Hematopoietic multipotent progenitor cell (in vitro differentiated cells): ENCODE results near the gene NUP62. TPM values are rescaled to one million over a fixed set of nuclear protein-coding genes. Genes with fewer than 3 reads are reported as not detected.

Experiments used
- DNase-seq, 3 donors: peaks; one replicate each; pipeline ENCODE4 v3.0.0-alpha.2; 2011 to 2015; ENCODE audit warnings: low read depth in 2 of 3, low spot score in 2 of 3
- total RNA-seq: library from RNA; depleted of rRNA; stranded (reverse); fragments of >200 nt; gene quantifications from one replicate; pipeline ENCODE4 v1.2.3, GENCODE V29; 2012

The NUP62 gene
- total RNA-seq, 1 donor = 70.3 TPM

GRCh38 chr19:49884109-49884508 is 45.2 kb downstream of the NUP62 start:
- DNase-seq = no peak

- no peak for DNase-seq
Observed at GRCh38 chr19:49883094-49883493, 46.2 kb downstream of the NUP62 start.

- no peak for DNase-seq
Observed at GRCh38 chr19:49882643-49883042, 46.7 kb downstream of the NUP62 start.

- DNase-seq = no peak
Observed at GRCh38 chr19:49881672-49882394, 47.5 kb downstream of the NUP62 start.

- DNase-seq = no peak
Observed at GRCh38 chr19:49881186-49881585, 48.1 kb downstream of the NUP62 start.

GRCh38 chr19:49880162-49880869 is 49.0 kb downstream of the NUP62 start:
- DNase-seq = no peak

GRCh38 chr19:49879243-49879963 is 49.9 kb downstream of the NUP62 start:
- peak in 1 of 3 donors; percentile 41 for DNase-seq

GRCh38 chr19:49878744-49879070 is 50.6 kb downstream of the NUP62 start:
- no peak for DNase-seq

- DNase-seq = peak; percentile 94 to 99 (median 98)
Observed at GRCh38 chr19:49877879-49878743, 51.2 kb downstream of the NUP62 start.

GRCh38 chr19:49877020-49877878 is 52.1 kb downstream of the NUP62 start, which contains the start of the genes AKT1S1 and TBC1D17:
AKT1S1 (minus strand) TSS chr19:49877355; CDS start chr19:49873295, 4,060 bp downstream.
TBC1D17 (plus strand) TSS chr19:49877702; CDS start chr19:49877724, 22 bp downstream.
- DNase-seq = peak; percentile 99 to 100 (median 100)

GRCh38 chr19:49876422-49877019 is 52.8 kb downstream of the NUP62 start:
- DNase-seq = peak; percentile 97 to 99 (median 99)

- DNase-seq = peak in 2 of 3 donors; percentile 47 to 75
Observed at GRCh38 chr19:49875857-49876421, 53.4 kb downstream of the NUP62 start.

GRCh38 chr19:49875177-49875576 is 54.1 kb downstream of the NUP62 start:
- no peak for DNase-seq

- no peak for DNase-seq
Observed at GRCh38 chr19:49874503-49875157, 54.7 kb downstream of the NUP62 start.

- no peak for DNase-seq
Observed at GRCh38 chr19:49873834-49874233, 55.5 kb downstream of the NUP62 start.

- DNase-seq = no peak
Observed at GRCh38 chr19:49873129-49873521, 56.2 kb downstream of the NUP62 start.

- DNase-seq = no peak
Observed at GRCh38 chr19:49872245-49873128, 56.8 kb downstream of the NUP62 start.
